ENCODE measurements around the gene ATP6AP2. TPM values are rescaled to one million over a fixed set of nuclear protein-coding genes. Genes with fewer than 3 reads are reported as not detected.

Gene ATP6AP2
- total and polyA plus RNA-seq, 2 experiments from 2014 or later: 80.1 to 88.7 TPM

- no peaks in the 10 kb centered on the region for H3K4me1 ChIP-seq (ENCODE audit: insufficient read depth)
- no peak overlapping the region for H3K4me3 Mint-ChIP-seq
- no peak for DNase-seq (ENCODE audit: low spot score)
- no peak overlapping the region for H3K4me3 ChIP-seq
- TF ChIP-seq EZH2 (IDR thresholded peaks at IDR 0.05; ENCODE audit: low read depth, unreplicated experiment) (no peak), STAT1 (IDR thresholded peaks at IDR 0.05; ENCODE audit: unreplicated experiment) (no peak), ZNF114 (CRISPR knock-in tag; IDR thresholded peaks at IDR 0.05) (no peak), EZH2phosphoT487 (IDR thresholded peaks at IDR 0.05; ENCODE audit: unreplicated experiment) (no peak), CREB1 (CRISPR knock-in tag; IDR thresholded peaks at IDR 0.05; ENCODE audit: low read depth) (no peak), ZNF462 (CRISPR knock-in tag; IDR thresholded peaks at IDR 0.05) (no peak), ETS1 (IDR thresholded peaks at IDR 0.05) (no peak), CTCF (conservative IDR thresholded peaks at IDR 0.05; ENCODE audit: low read depth in 2 of 2) (no peak), JUNB (IDR thresholded peaks at IDR 0.05; ENCODE audit: unreplicated experiment) (no peak)
- no peak for ATAC-seq
- no peak overlapping the region for H3K27ac Mint-ChIP-seq
- H3F3A ChIP-seq (replicated peaks; ENCODE audit: low read depth): no peaks in the 10 kb centered on the region
- no peak overlapping the region for H2AFZ ChIP-seq
- H3K27me3 ChIP-seq (ENCODE audit: insufficient read depth): no peaks in the 10 kb centered on the region
- no peaks in the 10 kb centered on the region for H3K36me3 ChIP-seq (ENCODE audit: insufficient read depth)
- no peak overlapping the region for H3K4me2 ChIP-seq
- H3K79me2 ChIP-seq (replicated peaks; ENCODE audit: insufficient read depth): no peaks in the 10 kb centered on the region
- H3K9me3 Mint-ChIP-seq: no peaks in the 10 kb centered on the region
- no peaks in the 10 kb centered on the region for H3K9me2 ChIP-seq (ENCODE audit: insufficient read depth)
- no peaks in the 10 kb centered on the region for H3K36me3 Mint-ChIP-seq (ENCODE audit: low read depth)
- H3K27ac ChIP-seq (ENCODE audit: low read depth): no peak overlapping the region
- no peaks in the 10 kb centered on the region for H4K20me1 ChIP-seq (replicated peaks; ENCODE audit: insufficient read depth)
- H3K4me1 Mint-ChIP-seq: no peaks in the 10 kb centered on the region
- no peaks in the 10 kb centered on the region for H3K27me3 Mint-ChIP-seq (ENCODE audit: insufficient read depth, low read depth, poor library complexity)
Observed at GRCh38 chrX:40563784-40564183, 17.0 kb upstream of the ATP6AP2 start.
